Retina (tissue), 1 donor: ENCODE data around the gene TSPAN17.
"Not testable (repeated sequence)": the region's sequence is repeated elsewhere in the genome, so short reads cannot be mapped to it uniquely, and the experiment has no call there.

ENCODE experiments used
- DNase-seq: peaks from one replicate; pipeline ENCODE4 v3.0.0-alpha.2; 2016

Gene TSPAN17

GRCh38 chr5:176647030-176647842, at the start of gene TSPAN17:
Gene TSPAN17, plus strand, starts transcription at chr5:176647484. Its CDS starts 132 bp downstream, at chr5:176647616.
- DNase-seq = peak; percentile 98

- DNase-seq = not testable (repeated sequence)
Measured at GRCh38 chr5:176599749-176600430, 47.4 kb upstream of the TSPAN17 start.

GRCh38 chr5:176601901-176602482, 45.3 kb upstream of the TSPAN17 start:
- DNase-seq = no peak

GRCh38 chr5:176603091-176603490, 44.2 kb upstream of the TSPAN17 start:
- DNase-seq = no peak

GRCh38 chr5:176606032-176606431, 41.3 kb upstream of the TSPAN17 start:
- DNase-seq = no peak

GRCh38 chr5:176606875-176607274, 40.4 kb upstream of the TSPAN17 start:
- DNase-seq = no peak

- DNase-seq = no peak
Measured at GRCh38 chr5:176608142-176608705, 39.1 kb upstream of the TSPAN17 start.

GRCh38 chr5:176608937-176609723, 38.2 kb upstream of the TSPAN17 start:
- peak; percentile 72 for DNase-seq

- peak; percentile 77 for DNase-seq
Measured at GRCh38 chr5:176609724-176610434, 37.4 kb upstream of the TSPAN17 start, which contains the start of gene GPRIN1. Gene GPRIN1, minus strand, starts transcription at chr5:176610156. Its CDS starts 10,322 bp downstream, at chr5:176599834.

GRCh38 chr5:176610435-176610773, 36.9 kb upstream of the TSPAN17 start:
- DNase-seq = no peak

GRCh38 chr5:176611435-176611834, 35.8 kb upstream of the TSPAN17 start:
- DNase-seq = peak; percentile 56

- DNase-seq = no peak
Measured at GRCh38 chr5:176612008-176612407, 35.3 kb upstream of the TSPAN17 start.

GRCh38 chr5:176612855-176613254, 34.4 kb upstream of the TSPAN17 start:
- no peak for DNase-seq

GRCh38 chr5:176614805-176615478, 32.3 kb upstream of the TSPAN17 start:
- no peak for DNase-seq

GRCh38 chr5:176616511-176616910, 30.8 kb upstream of the TSPAN17 start:
- DNase-seq = no peak

- DNase-seq = no peak
Measured at GRCh38 chr5:176618783-176619182, 28.5 kb upstream of the TSPAN17 start.

- DNase-seq = peak; percentile 87
Measured at GRCh38 chr5:176619203-176619568, 28.1 kb upstream of the TSPAN17 start.

- DNase-seq = peak; percentile 49
Measured at GRCh38 chr5:176619569-176620332, 27.5 kb upstream of the TSPAN17 start.

GRCh38 chr5:176620333-176620981, 26.8 kb upstream of the TSPAN17 start:
- DNase-seq = peak; percentile 41

GRCh38 chr5:176621661-176622079, 25.6 kb upstream of the TSPAN17 start:
- DNase-seq = no peak
